Left ventricle myocardium inferior (tissue), 1 donor: ENCODE measurements around the gene ZFP69B. TPM values are rescaled to one million over a fixed set of nuclear protein-coding genes. Genes with fewer than 3 reads are reported as not detected.

Source experiments
- DNase-seq: peaks from one replicate; pipeline ENCODE4 v3.0.0-alpha.2; 2020
- H3K27ac ChIP-seq: fragments of 200-600 bp; replicated peaks from 2 replicates; pipeline ENCODE4 v1.8.0; 2021
- H3K27me3 ChIP-seq: fragments of 200-600 bp; 2 replicates; pipeline ENCODE4 v1.8.0; 2021; ENCODE audit warnings: low read depth
- H3K36me3 ChIP-seq: fragments of 200-600 bp; 2 replicates; pipeline ENCODE4 v1.8.0; 2021
- H3K4me1 ChIP-seq: fragments of 200-600 bp; 2 replicates; pipeline ENCODE4 v1.8.0; 2021
- H3K4me3 ChIP-seq: fragments of 200-600 bp; 2 replicates; pipeline ENCODE4 v1.8.0; 2021; ENCODE audit warnings: mild to moderate bottlenecking, moderate library complexity
- H3K9me3 ChIP-seq: fragments of 200-600 bp; replicated peaks from 2 replicates; pipeline ENCODE4 v1.8.0; 2021
- CTCF ChIP-seq: fragments of 200-600 bp; IDR thresholded peaks from 2 replicates; pipeline ENCODE4 v1.8.0; 2021; ENCODE audit warnings: antibody characterized with exemption, mild to moderate bottlenecking, borderline replicate concordance
- intact Hi-C: fragments of 100-400 bp; cut with micrococcal nuclease; formaldehyde crosslinking; loops from one replicate; pipeline ENCODE4 v1.11.0; 2022
- total RNA-seq: library from RNA; stranded (reverse); fragmentation: NEBNext Ultra II Directional; extraction: Animal tissue kit (Norgen Biotek cat#: 25700); gene quantifications from one replicate; pipeline ENCODE4 v1.2.1, GENCODE V29; 2021
- donor health status: DM: no; HTN: yes; CAD: no; lungs with severe emphysema.

ZFP69B gene
- total RNA-seq, 1 donor from 2014 or later = 1.1 TPM

- TF ChIP-seq CTCF = no peak
- intact Hi-C loops = loop anchor here (10.0 kb wide), 2 partner anchors 65 to 265 kb away; no protein-coding TSS in a partner anchor
- DNase-seq = no peak
- H3K9me3 ChIP-seq = no peaks in the 10 kb centered on the region
- peaks cover 16% of the 10 kb centered on the region for H3K4me1 ChIP-seq
- H3K36me3 ChIP-seq = peaks cover 8% of the 10 kb centered on the region
- no peaks in the 10 kb centered on the region for H3K27me3 ChIP-seq
- no peak overlapping the region for H3K4me3 ChIP-seq
- no peak overlapping the region for H3K27ac ChIP-seq
Observed at GRCh38 chr1:40409467-40409866, 40.8 kb upstream of the ZFP69B start.

- DNase-seq = no peak
- Histone ChIP-seq H3K9me3 (no peaks in the 10 kb centered on the region), H3K27ac (no peak overlapping the region), H3K4me1 (peaks cover 16% of the 10 kb centered on the region), H3K36me3 (peaks cover 25% of the 10 kb centered on the region), H3K4me3 (no peak overlapping the region), H3K27me3 (no peaks in the 10 kb centered on the region)
- TF ChIP-seq CTCF = no peak
- intact Hi-C loops = no loop called here
Observed at GRCh38 chr1:40411294-40411693, 39.0 kb upstream of the ZFP69B start.

- H3K4me1 ChIP-seq = peaks cover 16% of the 10 kb centered on the region
- no peak for DNase-seq
- no peak overlapping the region for H3K27ac ChIP-seq
- intact Hi-C loops = no loop called here
- H3K27me3 ChIP-seq = no peaks in the 10 kb centered on the region
- no peak for TF ChIP-seq CTCF
- H3K4me3 ChIP-seq = no peak overlapping the region
- H3K9me3 ChIP-seq = no peaks in the 10 kb centered on the region
- H3K36me3 ChIP-seq = peaks cover 31% of the 10 kb centered on the region
Observed at GRCh38 chr1:40411843-40412242, 38.4 kb upstream of the ZFP69B start.

- H3K36me3 ChIP-seq = peaks cover 43% of the 10 kb centered on the region
- intact Hi-C loops = no loop called here
- no peaks in the 10 kb centered on the region for H3K27me3 ChIP-seq
- TF ChIP-seq CTCF = no peak
- H3K9me3 ChIP-seq = no peaks in the 10 kb centered on the region
- no peak overlapping the region for H3K4me3 ChIP-seq
- peaks cover 16% of the 10 kb centered on the region for H3K4me1 ChIP-seq
- no peak for DNase-seq
- no peak overlapping the region for H3K27ac ChIP-seq
Observed at GRCh38 chr1:40413527-40414252, 36.6 kb upstream of the ZFP69B start.

- Histone ChIP-seq H3K27ac (no peak overlapping the region), H3K4me3 (no peak overlapping the region), H3K4me1 (peaks cover 16% of the 10 kb centered on the region), H3K9me3 (no peaks in the 10 kb centered on the region), H3K27me3 (no peaks in the 10 kb centered on the region), H3K36me3 (peaks cover 49% of the 10 kb centered on the region)
- TF ChIP-seq CTCF = no peak
- DNase-seq = no peak
- intact Hi-C loops = no loop called here
Observed at GRCh38 chr1:40414331-40414730, 35.9 kb upstream of the ZFP69B start.
